VCaP (cell line): Measurements from ENCODE around the gene COL4A2.

Experiments used
- H3K27ac ChIP-seq: fragments of 450-650 bp; 2 replicates; pipeline ENCODE4 v1.5.1; 2017
- CTCF ChIP-seq: fragments of 450-650 bp; conservative IDR thresholded peaks from 2 replicates; pipeline ENCODE4 v1.5.1; 2017; ENCODE audit warnings: mild to moderate bottlenecking, moderate library complexity

Gene COL4A2

GRCh38 chr13:110463156-110463555, 156.1 kb downstream of the COL4A2 start:
- no peak overlapping the region for H3K27ac ChIP-seq
- TF ChIP-seq CTCF = no peak

GRCh38 chr13:110463871-110464510, 156.9 kb downstream of the COL4A2 start:
- H3K27ac ChIP-seq = no peak overlapping the region
- no peak for TF ChIP-seq CTCF

- TF ChIP-seq CTCF = no peak
- H3K27ac ChIP-seq = no peak overlapping the region
Observed at GRCh38 chr13:110464556-110465333, 157.7 kb downstream of the COL4A2 start.

- TF ChIP-seq CTCF = no peak
Observed at GRCh38 chr13:110465696-110466095, 158.6 kb downstream of the COL4A2 start.

GRCh38 chr13:110466266-110466915, 159.3 kb downstream of the COL4A2 start:
- peak overlapping the region; percentile 4; the same call in 1 of the 2 replicates for H3K27ac ChIP-seq
- TF ChIP-seq CTCF = peak; percentile 6; the same call in 1 of the 2 replicates

More at GRCh38 chr13:110465696-110466095, 158.6 kb downstream of the COL4A2 start:
- no peak overlapping the region for H3K27ac ChIP-seq

GRCh38 chr13:110467516-110468110, 160.5 kb downstream of the COL4A2 start:
- H3K27ac ChIP-seq = no peak overlapping the region
- no peak for TF ChIP-seq CTCF

GRCh38 chr13:110468986-110469495, 162.0 kb downstream of the COL4A2 start:
- no peak for TF ChIP-seq CTCF
- H3K27ac ChIP-seq = no peak overlapping the region
